T1000 (cell line): ENCODE measurements around the gene CORO2B.
"Not testable (repeated sequence)": the region's sequence is repeated elsewhere in the genome, so short reads cannot be mapped to it uniquely, and the experiment has no call there.

Experiments
- DNase-seq: peaks from one replicate; lab custom pipeline; 2025; ENCODE audit warnings: mixed read lengths; lab: John Stamatoyannopoulos, UW

Gene CORO2B

DNA sequence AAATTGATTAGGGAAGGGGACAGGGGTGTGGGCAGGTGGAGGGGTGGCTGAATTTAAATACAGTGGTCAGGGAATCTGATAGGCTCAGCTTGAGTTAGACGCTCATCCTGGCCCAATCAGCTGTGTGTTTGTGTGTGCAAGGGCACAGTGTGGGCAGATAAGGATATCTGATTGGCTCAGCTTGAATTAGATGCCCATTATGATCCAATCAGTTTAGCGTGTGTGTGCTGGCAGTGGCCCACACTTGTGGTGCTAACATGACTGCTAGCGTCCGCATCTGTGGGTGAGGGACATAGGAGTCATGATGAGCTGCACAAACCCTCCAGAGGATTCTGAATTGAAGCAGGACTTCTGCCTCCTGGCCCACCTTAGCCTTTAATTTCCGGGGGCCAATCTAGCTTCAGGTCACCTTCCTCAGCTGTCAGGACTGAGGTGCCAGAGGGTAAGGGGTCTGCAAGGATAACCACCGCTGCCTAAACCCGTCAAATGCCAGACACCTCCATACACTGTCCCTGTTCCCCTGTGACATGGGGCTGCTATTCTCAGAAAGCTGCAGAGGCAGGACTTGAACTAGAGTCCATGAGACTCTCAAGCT lies 97.3 kb downstream of the CORO2B start:
- DNase-seq: no peak

DNA sequence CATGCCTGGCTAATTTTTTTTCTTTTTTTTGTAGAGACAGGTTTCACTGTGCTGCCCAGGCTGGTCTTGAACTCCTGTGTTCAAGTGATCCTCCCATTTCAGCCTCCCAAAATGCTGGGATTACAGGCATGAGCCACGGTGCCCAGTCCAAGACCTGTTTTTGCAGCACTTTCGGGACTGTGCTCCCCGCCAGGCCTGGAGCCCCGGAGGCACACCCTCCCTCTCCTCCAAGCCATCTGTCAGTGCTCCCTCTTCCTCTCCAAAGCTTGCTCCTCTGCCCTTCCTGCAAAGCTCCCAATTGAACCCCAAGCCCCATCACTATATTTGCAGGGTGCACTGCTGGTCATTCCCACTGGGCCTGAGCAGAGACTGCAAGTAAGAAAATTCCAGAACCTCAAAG lies 98.1 kb downstream of the CORO2B start:
- DNase-seq: no peak

DNA sequence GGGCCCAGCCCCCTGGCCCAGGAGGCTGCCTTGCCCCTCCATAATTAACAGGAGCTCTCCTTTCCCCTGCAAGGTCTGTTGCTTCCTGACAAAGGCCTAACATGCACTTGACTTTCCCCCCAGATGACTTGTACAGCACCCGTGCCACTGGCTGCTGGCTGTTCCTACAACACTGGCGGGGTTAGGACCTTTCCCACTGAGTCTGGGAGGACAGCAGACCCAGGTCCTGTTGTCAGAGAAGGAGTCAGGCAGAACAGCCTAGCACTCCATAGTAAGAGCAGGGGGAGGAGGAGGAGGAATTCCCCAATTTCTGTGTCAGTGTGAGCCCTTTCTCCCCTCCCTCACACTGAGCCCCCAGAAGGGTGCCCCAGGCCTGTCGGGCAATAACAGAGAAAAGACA lies 99.2 kb downstream of the CORO2B start:
- DNase-seq: no peak

DNA sequence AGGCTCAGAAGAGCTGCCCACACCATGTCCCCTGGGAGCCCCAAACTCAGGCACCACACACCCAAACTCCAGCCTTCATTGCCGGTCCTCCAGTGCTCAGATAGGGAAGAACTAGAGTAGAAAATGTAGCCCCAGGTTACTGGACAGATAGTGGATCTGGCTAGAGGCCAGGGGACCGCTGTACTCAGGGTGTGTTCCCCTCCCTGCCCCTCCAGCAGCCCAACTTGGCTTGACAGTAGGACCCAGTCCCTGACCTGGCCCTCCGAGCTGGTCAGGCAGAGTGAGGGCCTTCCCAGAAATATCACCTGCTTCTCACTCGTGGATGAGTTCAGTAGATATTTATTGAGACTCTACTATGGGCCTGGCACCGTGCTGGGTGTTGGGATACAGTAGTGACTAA lies 100.0 kb downstream of the CORO2B start:
- DNase-seq: no peak

DNA sequence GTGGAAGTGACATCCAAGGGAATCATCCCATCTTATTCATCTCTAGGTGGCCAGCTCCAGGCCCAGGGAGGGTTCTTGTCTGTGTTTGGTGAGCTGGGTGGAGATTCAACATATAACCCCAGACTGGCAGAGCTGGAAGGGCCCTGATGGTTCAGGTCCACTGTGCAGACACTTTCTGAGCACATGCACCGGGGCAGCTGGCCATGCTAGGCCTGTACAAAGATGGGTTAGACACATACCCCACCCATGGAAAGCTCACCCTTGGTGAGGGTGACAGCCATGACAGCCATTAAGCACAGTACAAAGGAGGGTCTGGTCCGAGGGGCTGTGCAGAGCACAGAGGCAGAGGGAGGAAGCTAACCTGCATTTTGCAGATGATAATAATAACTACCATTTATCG lies 100.4 kb downstream of the CORO2B start:
- no peak for DNase-seq

DNA sequence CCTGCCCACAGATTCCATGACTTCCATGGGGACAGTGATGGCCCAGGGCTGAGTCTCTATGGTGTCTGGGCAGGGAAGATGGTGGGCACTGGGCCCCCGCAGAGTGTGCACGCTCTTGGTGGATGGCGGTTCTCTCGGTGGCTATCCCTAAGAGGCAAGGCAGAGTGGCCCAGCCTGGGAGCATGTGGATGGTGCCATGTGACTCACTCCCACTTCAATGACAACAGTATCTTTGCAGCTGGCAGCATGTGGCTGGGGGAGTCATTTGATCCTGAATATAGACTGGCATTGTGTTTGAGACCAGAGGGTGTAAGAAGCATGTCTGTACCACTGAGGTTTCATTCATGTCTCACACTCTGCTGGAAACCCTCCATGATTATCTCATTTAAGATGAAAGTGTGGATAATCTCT lies 101.2 kb downstream of the CORO2B start:
- DNase-seq: no peak

DNA sequence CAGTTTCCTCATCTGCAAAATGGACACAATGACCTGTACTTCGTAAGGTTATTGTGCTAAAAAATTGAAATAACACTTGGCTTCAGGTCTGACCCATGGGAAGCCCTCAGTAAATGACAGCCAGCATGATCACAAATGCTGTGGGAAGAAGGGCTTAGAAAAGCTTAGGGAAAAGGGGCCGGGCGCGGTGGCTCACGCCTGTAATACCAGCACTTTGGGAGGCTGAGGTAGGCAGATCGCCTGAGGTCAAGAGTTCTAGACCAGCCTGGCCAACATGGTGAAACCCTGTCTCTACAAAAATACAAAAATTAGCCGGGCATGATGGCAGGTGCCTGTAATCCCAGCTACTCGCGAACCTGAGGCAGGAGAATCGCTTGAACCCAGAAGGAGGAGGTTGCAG lies 102.0 kb downstream of the CORO2B start:
- not testable (repeated sequence) for DNase-seq

DNA sequence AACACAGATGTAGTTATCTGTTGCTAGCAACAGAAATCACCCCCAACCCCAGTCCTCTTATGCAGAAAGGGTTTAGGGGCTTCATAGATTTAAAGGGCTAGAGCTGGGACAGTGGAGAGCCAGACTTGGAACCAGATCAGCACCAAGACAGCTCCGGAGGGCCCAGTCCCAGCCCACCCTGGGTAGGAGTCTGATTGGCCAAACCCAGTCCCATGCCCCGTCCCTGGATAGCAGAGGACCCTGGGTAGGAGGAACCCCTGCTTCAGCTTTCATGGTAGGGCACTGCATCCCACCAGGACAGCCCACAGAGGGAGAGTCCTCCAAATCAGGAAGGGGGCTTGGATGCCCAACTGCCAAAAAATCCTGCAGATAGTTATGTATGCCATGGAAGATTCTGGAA lies 103.0 kb downstream of the CORO2B start:
- DNase-seq: no peak

DNA sequence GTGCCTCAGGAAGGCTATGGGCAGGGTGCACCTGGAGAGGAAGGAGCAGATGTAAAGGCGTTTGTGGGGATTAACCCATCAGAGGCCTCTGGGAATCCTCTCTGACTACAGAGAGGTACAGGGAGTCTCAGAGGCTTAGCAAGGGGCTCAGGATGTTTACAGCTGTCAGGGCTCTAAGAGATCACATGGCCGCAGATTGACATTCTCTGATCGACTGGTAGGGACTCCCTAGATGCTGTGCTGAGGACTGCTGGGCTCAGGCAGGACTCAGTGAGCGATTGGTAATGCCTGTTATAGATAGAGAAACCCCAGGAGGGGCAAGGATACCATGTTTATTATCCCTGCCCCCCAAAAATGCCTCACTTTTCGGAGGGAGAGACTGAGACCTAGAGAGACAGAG lies 103.5 kb downstream of the CORO2B start:
- DNase-seq: no peak

DNA sequence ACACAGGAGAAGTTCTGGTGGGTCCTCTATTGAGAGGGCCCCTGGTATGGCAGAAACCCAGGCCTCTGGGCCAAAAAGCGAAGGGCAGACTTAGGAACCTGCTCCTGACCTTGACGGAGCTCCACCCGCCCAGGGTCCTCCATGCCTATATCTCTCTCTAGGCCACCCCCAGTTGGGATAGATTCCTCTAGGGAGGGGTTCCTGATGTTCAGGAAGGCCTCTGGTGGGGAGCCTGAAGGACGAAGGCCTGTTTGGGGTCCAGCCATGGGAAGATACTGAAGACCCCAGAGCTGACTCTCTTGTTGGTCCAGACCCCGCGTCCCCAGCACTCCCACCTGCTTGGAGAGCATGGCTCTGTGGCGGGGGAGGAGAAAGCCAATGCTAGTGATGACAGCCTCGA lies 104.2 kb downstream of the CORO2B start:
- DNase-seq: no peak

DNA sequence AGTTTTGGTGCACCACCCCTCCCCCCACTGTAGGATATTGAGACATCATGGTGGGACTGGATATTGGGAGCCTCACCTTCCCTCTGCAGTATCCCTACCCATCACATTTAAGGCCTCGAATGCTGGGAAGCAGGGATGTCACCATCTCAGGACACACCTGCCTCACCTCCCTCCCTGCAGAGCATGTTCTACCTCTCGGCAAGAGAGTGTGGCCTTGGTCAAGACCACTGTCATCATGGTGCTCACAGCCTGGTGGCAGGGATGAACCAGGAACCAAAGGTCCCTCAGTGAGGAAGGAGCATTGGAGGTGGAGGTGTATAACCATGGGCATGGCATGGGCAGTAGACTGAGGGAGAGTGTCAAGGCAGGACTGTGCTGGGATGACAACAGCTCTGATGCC lies 104.8 kb downstream of the CORO2B start:
- no peak for DNase-seq

DNA sequence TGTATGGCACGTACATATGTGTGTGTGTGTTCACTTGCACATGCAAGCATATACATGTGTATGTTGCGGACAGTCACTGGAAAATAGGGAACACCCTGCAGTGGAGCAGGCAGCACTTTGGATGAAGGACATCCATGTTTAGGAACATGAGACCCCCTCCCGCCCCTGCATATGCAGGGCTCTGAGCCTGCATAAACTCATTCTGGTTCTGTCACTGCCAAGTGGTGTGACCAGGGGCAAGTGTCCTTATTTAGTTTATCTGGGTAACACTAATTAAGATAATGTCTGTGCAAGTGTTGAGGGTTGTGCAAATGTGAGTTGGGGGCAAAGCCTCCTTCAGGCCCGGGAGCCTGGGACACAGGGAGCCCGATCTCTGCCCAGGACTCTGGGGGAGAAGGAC lies 105.7 kb downstream of the CORO2B start:
- DNase-seq: no peak

DNA sequence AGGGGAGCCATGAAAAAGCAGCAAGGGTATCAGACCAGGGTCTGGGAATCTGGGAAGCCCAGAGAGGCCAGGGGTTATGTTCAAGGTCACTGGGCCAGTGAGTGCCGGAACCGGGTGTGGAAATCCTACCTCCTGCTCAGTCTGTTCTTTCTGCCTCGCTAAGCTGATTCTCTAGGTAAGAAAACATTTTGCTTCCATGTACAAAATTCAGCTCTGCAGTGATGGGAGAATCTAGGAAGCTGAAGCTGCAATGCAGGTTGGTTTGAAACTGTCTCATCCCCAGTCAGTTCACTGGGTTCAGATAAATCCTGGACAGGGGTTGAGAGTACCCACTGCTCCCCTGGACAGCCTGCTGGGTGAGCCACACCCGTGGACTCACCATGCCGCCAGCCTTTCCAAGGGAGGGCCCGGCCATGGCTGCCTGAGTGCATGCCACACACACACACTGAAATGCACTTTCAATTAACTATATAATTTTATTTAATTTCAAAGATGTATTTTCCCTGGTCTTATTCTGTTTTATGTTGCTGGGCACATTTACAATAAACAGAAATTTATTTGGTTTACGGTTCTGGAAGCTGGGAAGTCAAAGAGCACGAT lies 108.4 kb downstream of the CORO2B start:
- DNase-seq: no peak

DNA sequence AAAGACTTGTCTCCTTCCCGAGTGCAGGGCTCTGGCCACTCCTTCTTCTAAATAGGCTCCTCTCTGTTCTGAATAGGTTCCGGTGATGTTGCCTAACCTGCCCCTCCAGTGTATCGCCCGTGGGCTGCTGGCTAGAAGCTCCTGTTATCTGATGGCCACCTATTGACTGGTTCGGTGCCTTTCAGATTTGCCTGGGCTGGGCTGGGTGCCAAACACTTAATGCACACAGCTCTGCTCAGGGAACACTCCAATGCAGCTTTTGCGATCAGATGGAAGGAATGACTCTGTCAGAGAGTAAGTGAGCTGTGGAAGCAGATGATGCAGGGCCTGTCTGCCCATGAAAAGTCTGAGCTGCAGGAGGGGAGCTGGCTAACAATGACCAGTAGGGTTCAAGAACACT lies 112.9 kb downstream of the CORO2B start:
- DNase-seq: no peak

DNA sequence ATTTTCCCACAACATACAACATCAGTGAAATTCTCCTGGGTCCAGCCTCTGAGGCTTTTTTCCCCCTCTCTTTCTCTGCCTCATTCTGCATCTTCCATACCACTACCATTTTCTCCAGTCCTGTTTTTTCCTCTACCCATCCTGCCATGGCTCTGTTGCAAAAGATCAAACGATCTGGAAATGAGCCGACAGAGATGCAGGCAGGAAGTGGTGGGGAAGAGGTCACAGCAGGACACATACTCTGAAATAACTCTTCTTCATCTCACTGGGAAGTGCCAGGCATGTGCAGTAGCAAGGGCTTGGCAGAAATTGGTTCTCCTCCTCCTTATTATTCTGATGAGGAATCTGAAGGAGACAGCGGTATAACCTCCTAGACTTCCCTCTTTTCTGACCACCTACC lies 114.3 kb downstream of the CORO2B start:
- no peak for DNase-seq

DNA sequence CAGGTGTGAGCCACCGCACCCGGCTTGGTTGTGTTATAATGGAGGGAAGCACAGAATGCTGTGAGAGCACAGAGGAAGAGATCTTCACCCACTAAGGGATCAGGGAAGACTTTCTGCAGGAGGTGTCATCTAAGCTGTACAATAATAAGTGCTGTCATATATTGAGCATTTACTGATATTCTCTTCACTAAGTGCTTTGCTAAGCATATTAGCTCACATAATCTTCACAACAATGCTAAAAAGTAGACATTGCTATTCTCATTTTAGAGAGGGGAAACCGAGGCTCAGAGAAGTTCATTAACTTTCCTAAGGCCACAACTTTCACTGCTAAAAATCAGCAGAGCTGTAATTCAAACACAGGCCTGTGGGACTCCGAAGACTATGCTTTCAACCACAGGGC lies 115.3 kb downstream of the CORO2B start:
- no peak for DNase-seq

DNA sequence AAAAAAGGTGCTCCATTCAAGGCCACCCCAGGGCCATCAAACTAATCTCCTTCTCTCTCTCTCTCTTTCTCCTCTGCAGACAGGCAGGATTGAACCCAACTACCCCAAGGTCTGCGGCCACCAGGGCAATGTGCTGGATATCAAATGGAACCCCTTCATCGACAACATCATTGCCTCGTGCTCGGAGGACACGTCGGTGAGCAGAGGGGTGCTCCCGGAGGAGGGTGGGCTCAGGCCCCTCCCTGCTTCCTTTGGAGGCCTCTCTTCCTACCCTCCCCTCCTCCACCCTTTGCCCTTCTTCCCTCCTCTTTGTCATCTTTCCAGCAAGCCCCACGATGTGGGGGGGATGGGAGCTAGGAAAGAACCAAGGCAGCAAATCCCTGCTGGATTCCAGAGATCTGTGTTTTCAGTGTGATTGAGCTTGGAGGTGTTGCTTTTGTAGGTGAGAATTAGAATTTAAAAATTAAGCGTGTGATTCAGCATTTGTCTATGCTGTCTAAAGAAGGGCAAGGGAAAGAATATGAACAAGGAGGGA lies 116.3 kb downstream of the CORO2B start:
- no peak for DNase-seq

DNA sequence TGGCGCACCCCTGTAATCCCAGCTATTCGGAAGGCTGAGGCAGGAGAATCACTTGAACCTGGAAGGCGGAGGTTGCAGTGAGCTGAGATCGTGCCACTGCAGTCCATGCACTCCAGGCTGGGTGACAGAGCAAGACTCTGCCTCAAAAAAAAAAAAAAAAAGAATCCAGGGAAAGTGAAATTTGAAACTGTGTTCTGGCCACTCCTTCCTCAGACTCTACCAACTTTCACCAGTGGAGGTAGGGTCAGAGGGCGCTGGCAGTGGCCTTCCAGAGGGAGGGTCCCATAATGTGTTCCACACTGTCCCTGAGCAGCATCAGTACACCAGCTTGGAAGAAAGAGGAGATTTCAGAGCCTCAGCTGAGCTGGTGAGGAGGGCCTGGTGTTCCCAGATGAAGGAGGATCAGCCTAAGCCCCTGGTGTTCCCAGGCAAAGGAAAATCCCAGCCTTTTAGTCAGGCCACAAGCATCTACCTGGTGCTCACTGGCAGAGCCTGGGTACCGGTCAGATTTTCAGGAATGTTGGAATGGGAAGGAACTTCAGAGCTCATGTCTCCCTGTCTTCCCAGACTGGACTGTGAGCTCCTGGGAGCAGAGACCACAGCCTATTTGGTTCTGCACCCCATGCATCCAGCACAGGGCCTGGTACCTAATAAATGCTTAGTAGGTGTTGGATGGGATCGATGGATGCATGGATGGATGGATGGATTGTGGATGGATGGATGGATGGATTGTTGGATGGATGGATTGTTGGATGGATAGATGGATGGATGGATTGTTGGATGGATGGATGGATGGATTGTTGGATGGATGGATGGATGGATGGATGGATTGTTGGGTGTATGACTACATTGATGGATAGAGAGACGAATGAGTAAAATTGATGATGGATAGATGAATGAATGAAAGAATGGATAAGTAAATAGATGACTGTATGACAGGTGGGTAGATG lies 117.9 kb downstream of the CORO2B start:
- no peak for DNase-seq

DNA sequence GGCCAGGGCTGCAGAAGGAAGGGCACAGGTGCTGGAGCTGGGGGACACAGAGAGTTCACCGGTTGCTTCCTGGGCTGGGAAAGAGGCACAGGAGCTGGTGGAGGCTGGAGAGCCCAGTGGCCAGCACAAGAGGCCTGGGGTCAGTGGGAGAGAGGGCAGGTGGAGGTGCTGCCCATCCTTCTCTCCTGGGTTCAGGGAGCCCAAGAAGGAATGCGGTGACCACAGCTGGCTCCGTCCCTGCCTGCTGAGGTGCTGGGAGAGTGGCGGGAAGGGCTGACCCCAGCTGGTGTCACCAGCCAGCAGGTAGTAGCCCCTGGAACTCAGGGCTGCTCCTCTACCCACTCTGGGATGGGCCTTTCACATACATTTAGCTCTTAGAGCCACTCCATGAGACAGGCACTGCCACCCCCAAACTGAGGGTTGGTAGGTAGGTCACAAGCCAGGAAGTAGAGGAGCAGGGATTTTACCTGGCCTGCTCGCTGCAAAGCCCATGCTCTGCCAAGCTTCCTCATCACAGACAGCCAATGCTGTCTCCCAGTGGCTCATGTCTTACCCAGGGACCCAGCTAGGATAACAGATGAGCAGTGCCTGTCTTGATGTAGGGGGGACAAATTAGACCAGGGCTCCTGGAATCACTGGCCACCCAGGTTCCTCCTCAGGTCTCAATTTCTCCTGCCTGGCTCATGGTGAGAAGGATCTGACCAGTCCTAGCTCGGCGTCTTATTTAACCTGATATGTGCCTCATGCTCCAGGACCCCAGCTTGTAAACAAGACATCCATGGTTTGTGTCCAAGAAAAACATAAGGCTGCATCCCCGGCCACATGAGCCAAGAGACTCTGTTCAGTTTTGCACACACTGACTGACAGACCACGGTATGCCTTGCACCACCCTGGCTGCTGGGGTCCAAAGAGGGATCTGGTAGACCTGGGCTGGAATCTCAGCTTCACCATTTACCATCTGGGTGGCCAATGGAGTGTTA lies 119.2 kb downstream of the CORO2B start:
- no peak for DNase-seq

DNA sequence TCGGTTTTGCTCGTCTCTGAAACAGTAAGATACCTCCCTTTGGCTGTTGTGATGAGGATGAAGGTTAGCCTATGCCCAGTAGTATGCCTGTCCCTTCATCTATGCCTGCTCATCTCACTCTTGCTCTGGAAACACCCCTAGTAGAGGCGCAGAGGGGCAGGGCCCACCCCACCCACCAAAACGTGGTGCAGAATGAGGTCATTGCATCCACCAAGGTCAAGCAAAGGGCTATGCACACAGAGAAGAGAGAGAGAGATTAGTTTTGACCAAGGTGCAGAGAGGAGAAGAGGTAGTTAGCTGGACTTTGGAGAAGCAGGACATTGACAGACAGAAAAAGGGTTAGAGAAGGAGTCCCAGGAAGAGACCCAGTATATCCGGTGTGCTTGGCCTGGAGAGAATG lies 119.9 kb downstream of the CORO2B start:
- no peak for DNase-seq

DNA sequence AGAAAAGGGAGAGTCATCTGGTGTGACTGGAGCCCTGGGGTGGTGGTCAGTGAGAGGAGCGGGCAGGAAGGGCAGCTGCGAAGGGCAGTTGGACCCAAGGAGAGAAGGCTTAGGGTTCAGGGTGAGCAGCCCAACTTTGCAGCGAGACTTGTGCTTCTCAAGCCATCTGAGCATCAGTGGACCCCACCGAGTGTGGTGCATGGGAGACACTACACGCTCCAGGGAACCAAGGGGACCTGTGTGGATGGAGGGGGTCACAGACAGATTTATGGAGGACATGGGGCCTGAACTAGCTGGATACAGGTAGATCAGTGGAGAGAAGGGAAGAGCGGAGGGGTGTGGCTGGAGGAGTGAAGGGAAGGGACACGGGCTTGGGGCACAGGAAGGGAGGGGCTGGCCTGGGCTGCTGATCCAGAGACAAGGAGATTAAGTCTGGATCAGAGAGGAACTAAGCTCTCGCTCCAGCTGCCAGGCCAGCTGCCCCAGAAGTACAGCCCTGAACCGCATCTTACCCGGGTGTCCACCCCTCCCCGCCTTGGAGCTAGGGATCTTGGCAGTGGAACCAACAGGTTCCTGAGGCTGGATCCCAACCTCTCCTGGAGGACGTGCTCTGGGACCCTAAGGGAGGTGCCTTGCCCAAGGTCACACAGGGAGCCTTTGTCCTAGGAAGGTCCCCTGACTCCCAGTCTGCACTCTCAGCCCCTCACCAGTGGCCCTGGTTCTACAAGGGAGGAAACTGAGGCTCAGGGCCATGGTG lies 120.5 kb downstream of the CORO2B start:
- DNase-seq: no peak
